Measurements from ENCODE around the gene PRDM11. TPM values are rescaled to one million over a fixed set of nuclear protein-coding genes. Genes with fewer than 3 reads are reported as not detected.

The PRDM11 gene
- total RNA-seq, 2 donors from 2014 or later: 4.1 to 8.3 TPM

- peak overlapping the region; percentile 54 to 77 for H3K9ac ChIP-seq (ENCODE audit: low read depth in 2 of 2, low read length in 2 of 2)
- H3K36me3 ChIP-seq: no peaks in the 10 kb centered on the region
- H3K27me3 ChIP-seq: no peaks in the 10 kb centered on the region
- DNase-seq: peak; percentile 67
- peak overlapping the region; percentile 38 for H3K4me3 ChIP-seq
- H3K9me3 ChIP-seq: no peaks in the 10 kb centered on the region
- no peak overlapping the region for H3K27ac ChIP-seq
- peaks cover 7% of the 10 kb centered on the region for H3K4me1 ChIP-seq
- no peak for TF ChIP-seq CTCF (IDR thresholded peaks at IDR 0.05)
- intact Hi-C loops (cut with DNase I): no loop called here
Observed at GRCh38 chr11:45180848-45181192, 34.4 kb downstream of the PRDM11 start.

GRCh38 chr11:45181193-45181888 is 34.9 kb downstream of the PRDM11 start:
- peaks cover 7% of the 10 kb centered on the region for H3K4me1 ChIP-seq
- H3K36me3 ChIP-seq: no peaks in the 10 kb centered on the region
- no peaks in the 10 kb centered on the region for H3K9me3 ChIP-seq
- intact Hi-C loops (cut with DNase I): no loop called here
- H3K4me3 ChIP-seq: peak overlapping the region; percentile 38
- peak overlapping the region; percentile 54 to 77 for H3K9ac ChIP-seq (ENCODE audit: low read depth in 2 of 2, low read length in 2 of 2)
- no peaks in the 10 kb centered on the region for H3K27me3 ChIP-seq
- H3K27ac ChIP-seq: no peak overlapping the region
- no peak for DNase-seq
- TF ChIP-seq CTCF (IDR thresholded peaks at IDR 0.05): no peak

- H3K4me1 ChIP-seq: peaks cover 7% of the 10 kb centered on the region
- no peaks in the 10 kb centered on the region for H3K9me3 ChIP-seq
- H3K4me3 ChIP-seq: no peak overlapping the region
- TF ChIP-seq CTCF (IDR thresholded peaks at IDR 0.05): no peak
- intact Hi-C loops (cut with DNase I): no loop called here
- no peaks in the 10 kb centered on the region for H3K36me3 ChIP-seq
- no peak overlapping the region for H3K9ac ChIP-seq (ENCODE audit: low read depth in 2 of 2, low read length in 2 of 2)
- no peak overlapping the region for H3K27ac ChIP-seq
- no peak for DNase-seq
- H3K27me3 ChIP-seq: no peaks in the 10 kb centered on the region
Observed at GRCh38 chr11:45181889-45182550, 35.6 kb downstream of the PRDM11 start.

- no peak overlapping the region for H3K4me3 ChIP-seq
- intact Hi-C loops (cut with DNase I): no loop called here
- no peaks in the 10 kb centered on the region for H3K9me3 ChIP-seq
- no peaks in the 10 kb centered on the region for H3K27me3 ChIP-seq
- no peak for DNase-seq
- no peak overlapping the region for H3K27ac ChIP-seq
- H3K4me1 ChIP-seq: peaks cover 7% of the 10 kb centered on the region
- TF ChIP-seq CTCF (IDR thresholded peaks at IDR 0.05): peak; percentile 42
- peak overlapping the region in 1 of 2 donors; percentile 4 for H3K9ac ChIP-seq (ENCODE audit: low read depth in 2 of 2, low read length in 2 of 2)
- no peaks in the 10 kb centered on the region for H3K36me3 ChIP-seq
Observed at GRCh38 chr11:45182902-45183301, 36.5 kb downstream of the PRDM11 start.

GRCh38 chr11:45184640-45185039 is 38.2 kb downstream of the PRDM11 start:
- DNase-seq: no peak
- intact Hi-C loops (cut with DNase I): no loop called here
- no peaks in the 10 kb centered on the region for H3K27me3 ChIP-seq
- no peak overlapping the region for H3K9ac ChIP-seq (ENCODE audit: low read depth in 2 of 2, low read length in 2 of 2)
- H3K4me3 ChIP-seq: no peak overlapping the region
- no peak overlapping the region for H3K27ac ChIP-seq
- peaks cover 5% of the 10 kb centered on the region for H3K4me1 ChIP-seq
- no peak for TF ChIP-seq CTCF (IDR thresholded peaks at IDR 0.05)
- H3K36me3 ChIP-seq: no peaks in the 10 kb centered on the region
- H3K9me3 ChIP-seq: no peaks in the 10 kb centered on the region
